Measurements from ENCODE around the gene ARHGAP6.

The ARHGAP6 gene

DNA sequence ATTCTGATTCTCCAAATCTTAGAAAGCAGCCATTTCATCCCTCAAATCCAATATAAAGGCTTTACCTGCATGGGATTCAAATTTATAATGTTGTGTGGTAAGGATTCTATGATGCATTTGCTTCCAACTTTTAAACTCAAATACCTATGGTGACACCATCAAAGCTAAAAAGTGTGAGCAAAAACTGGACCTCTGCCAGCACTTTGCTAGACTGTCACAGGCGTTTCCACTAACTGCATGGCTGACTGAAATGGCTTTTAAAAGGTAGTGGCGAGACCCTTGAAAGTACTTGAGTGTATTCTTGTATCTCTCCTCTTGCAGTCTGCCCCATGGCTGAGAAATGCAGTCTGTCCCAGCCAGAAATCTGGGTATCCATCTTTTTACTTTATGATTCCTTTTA lies 203.1 kb downstream of the ARHGAP6 start:
- TF ChIP-seq, protein P1, sequence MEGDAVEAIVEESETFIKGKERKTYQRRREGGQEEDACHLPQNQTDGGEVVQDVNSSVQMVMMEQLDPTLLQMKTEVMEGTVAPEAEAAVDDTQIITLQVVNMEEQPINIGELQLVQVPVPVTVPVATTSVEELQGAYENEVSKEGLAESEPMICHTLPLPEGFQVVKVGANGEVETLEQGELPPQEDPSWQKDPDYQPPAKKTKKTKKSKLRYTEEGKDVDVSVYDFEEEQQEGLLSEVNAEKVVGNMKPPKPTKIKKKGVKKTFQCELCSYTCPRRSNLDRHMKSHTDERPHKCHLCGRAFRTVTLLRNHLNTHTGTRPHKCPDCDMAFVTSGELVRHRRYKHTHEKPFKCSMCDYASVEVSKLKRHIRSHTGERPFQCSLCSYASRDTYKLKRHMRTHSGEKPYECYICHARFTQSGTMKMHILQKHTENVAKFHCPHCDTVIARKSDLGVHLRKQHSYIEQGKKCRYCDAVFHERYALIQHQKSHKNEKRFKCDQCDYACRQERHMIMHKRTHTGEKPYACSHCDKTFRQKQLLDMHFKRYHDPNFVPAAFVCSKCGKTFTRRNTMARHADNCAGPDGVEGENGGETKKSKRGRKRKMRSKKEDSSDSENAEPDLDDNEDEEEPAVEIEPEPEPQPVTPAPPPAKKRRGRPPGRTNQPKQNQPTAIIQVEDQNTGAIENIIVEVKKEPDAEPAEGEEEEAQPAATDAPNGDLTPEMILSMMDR (IDR thresholded peaks at IDR 0.05; ENCODE audit: insufficient read depth, low read depth, low read length, missing control alignments) = no peak
- H3K4me3 ChIP-seq (ENCODE audit: low read length) = no peak overlapping the region
- DNase-seq (ENCODE audit: low read depth) = no peak

DNA sequence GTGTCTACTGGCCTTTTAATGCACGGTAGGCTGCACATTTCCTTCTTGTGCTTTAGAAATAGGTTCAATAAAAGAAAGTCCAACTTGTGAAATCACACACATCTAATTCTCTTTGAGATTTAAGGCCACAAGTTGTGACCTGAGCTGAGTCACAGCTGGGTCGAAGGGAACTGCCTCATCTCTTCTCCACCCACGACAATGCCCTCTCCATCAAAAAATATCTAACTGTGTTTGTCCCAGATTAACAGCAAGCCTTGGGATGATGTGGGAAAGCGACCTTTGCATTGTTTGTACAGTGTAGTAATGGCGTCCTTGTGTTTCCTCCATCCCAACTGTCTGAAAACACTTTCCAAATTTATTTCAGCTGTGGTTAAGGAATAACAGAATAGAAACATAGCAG lies 203.6 kb downstream of the ARHGAP6 start:
- H3K4me3 ChIP-seq (ENCODE audit: low read length) = no peak overlapping the region
- DNase-seq (ENCODE audit: low read depth) = no peak
- TF ChIP-seq, protein P1 (IDR thresholded peaks at IDR 0.05; ENCODE audit: insufficient read depth, low read depth, low read length, missing control alignments) = no peak

DNA sequence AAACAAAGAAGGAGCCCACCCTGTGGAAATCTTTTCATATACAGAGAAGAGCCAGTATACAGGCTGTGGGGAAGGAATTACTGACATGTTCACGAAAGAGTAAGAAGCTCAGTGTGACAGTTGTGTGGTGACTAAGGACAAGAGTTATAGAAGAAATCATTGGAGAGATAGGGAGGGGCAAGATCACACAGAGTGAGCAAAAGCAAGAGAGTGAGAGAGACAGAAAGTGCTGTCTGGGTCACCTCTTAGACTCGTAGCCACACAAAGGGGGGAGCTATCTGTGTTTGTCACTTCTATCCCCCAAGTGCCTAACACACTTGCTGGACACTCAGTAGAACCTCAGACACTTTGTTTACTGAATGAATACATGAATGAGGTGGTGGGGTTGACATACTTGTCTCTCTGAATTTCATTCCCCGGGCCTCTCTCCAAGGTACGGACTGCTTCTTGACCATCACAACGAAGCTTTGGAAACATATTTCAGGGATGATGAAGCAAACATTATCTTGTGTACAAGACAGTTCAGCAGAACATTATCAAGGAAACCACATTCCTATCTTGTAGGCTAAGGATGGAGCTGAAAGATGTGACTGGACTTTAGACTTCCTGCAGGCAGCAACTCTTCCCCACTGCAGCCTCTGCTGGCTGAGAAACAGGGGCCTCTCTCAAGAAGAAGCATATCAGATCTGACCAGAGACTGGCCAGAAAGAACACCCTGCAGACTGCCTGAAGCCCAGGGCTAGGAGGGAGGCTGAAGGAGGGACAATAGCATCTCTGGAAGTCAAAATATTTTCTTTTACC lies 204.3 kb downstream of the ARHGAP6 start:
- no peak for DNase-seq (ENCODE audit: low read depth)
- TF ChIP-seq, protein P1 (IDR thresholded peaks at IDR 0.05; ENCODE audit: insufficient read depth, low read depth, low read length, missing control alignments) = no peak
- no peak overlapping the region for H3K4me3 ChIP-seq (ENCODE audit: low read length)

DNA sequence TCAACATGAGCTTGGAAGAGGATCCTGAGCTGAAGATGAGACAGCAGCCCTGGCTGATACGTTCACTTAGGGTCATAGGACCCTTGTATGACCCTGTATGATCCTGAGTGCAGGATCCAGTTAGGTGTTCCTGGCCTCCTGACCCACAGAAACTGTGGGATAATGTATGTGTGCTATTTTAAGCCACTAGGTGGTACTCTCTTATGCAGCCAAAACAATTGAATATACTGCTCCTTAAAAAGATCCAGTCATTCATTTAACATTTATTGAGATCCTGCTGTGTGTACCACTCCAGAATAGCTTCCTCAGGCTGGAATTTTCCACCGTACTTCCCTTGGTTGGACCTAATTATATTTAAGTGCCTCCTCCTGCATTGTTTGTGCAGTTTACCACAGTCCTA lies 205.4 kb downstream of the ARHGAP6 start:
- TF ChIP-seq, protein P1 (IDR thresholded peaks at IDR 0.05; ENCODE audit: insufficient read depth, low read depth, low read length, missing control alignments) = no peak
- no peak overlapping the region for H3K4me3 ChIP-seq (ENCODE audit: low read length)
- DNase-seq (ENCODE audit: low read depth) = no peak

DNA sequence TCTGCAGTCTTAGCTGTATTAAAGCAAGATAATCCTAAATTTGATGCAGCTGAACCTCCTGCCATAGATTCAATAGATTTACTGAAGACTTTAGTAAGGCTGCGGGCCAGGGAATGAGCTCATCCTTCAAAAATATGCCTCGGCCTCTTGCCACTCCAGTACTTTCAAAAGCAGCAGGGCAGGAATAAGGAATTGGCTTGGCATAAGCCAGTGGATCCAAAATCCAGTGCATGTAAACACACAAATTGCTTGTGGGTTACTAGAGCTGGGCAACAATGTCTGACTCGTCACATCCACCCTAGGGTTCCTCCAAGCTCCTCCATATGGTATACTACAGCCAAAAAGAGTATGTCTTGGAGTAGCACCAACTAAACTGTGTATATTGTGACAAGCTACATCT lies 207.6 kb downstream of the ARHGAP6 start:
- no peak for DNase-seq (ENCODE audit: low read depth)
- H3K4me3 ChIP-seq (ENCODE audit: low read length) = no peak overlapping the region
- TF ChIP-seq, protein P1 (IDR thresholded peaks at IDR 0.05; ENCODE audit: insufficient read depth, low read depth, low read length, missing control alignments) = no peak

DNA sequence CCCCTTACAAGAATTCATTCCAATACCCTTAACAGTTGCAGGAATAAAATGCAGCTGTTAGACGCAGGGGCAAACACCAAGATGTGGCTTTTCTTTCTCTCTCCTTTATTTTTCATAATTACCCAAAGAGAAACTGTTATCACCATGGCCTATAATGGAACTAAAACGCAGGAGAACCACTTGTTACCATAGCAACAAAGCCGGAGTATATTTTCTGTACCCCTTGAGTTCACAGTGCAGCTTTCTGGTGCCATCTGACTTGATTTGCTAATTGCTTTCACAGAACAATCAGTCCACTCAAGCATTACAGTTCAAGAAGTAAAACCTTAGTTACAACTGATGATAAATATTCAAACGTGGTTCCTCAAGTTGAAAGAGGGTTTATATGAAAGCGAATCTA lies 214.6 kb downstream of the ARHGAP6 start:
- TF ChIP-seq, protein P1 (IDR thresholded peaks at IDR 0.05; ENCODE audit: insufficient read depth, low read depth, low read length, missing control alignments) = no peak
- H3K4me3 ChIP-seq (ENCODE audit: low read length) = no peak overlapping the region
- no peak for DNase-seq (ENCODE audit: low read depth)

DNA sequence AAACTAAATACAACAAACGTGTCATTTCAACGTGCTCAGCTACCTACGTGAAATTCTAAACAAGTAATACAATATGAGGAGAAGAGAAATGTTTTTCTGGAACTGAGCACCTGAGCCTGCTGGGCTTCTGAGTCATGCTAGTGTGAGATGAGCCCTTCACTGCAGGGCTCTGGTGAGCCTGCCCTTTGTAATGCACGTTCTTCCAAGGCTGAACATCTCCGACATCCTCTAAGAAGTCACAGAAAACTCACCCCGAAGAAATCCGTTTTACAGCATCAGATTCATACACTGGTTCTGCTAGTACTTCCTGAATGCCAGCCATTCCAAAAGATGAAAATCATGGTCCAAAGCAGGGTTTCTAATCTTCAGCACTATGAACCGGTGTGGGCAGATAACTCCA lies 215.4 kb downstream of the ARHGAP6 start:
- peak; percentile 45 for DNase-seq (ENCODE audit: low read depth)
- H3K4me3 ChIP-seq (ENCODE audit: low read length) = no peak overlapping the region
- TF ChIP-seq, protein P1 (IDR thresholded peaks at IDR 0.05; ENCODE audit: insufficient read depth, low read depth, low read length, missing control alignments) = no peak

Data from epithelial cell of esophagus (primary cell).